Neural progenitor cell (in vitro differentiated cells): Measurements from ENCODE around the gene CTDNEP1. TPM values are rescaled to one million over a fixed set of nuclear protein-coding genes. Genes with fewer than 3 reads are reported as not detected.

ENCODE experiments used
- DNase-seq: peaks from one replicate; pipeline ENCODE4 v3.0.0-alpha.2; 2016; ENCODE audit warnings: low spot score
- H2AFZ ChIP-seq: fragments of 200-600 bp; sonication (generic); replicated peaks from 2 replicates; pipeline ENCODE4 v1.6.1; 2016; ENCODE audit warnings: antibody characterized with exemption
- H3F3A ChIP-seq: fragments of 200-600 bp; sonication (generic); 2 replicates; pipeline ENCODE4 v1.6.1; 2016; ENCODE audit warnings: antibody characterized with exemption, low read depth
- H3K27ac ChIP-seq: fragments of 200-600 bp; sonication (generic); 2 replicates; pipeline ENCODE4 v1.5.1; 2016; ENCODE audit warnings: mild to moderate bottlenecking
- H3K27me3 ChIP-seq: fragments of 200-600 bp; sonication (generic); 2 replicates; pipeline ENCODE4 v1.6.1; 2016; ENCODE audit warnings: mild to moderate bottlenecking, moderate library complexity
- H3K36me3 ChIP-seq: fragments of 200-600 bp; sonication (generic); 2 replicates; pipeline ENCODE4 v1.5.1; 2016
- H3K4me1 ChIP-seq: fragments of 200-600 bp; sonication (generic); 2 replicates; pipeline ENCODE4 v1.6.1; 2016; ENCODE audit warnings: mixed run types
- H3K4me2 ChIP-seq: fragments of 200-600 bp; sonication (generic); 2 replicates; pipeline ENCODE4 v1.6.1; 2016
- H3K4me3 ChIP-seq: fragments of 200-600 bp; sonication (generic); 2 replicates; pipeline ENCODE4 v1.5.1; 2016
- H3K79me2 ChIP-seq: fragments of 200-600 bp; sonication (generic); 2 replicates; pipeline ENCODE4 v1.6.1; 2016; ENCODE audit warnings: low read depth
- H3K9ac ChIP-seq: fragments of 200-600 bp; sonication (generic); 2 replicates; pipeline ENCODE4 v1.6.1; 2016
- H3K9me3 ChIP-seq: fragments of 200-600 bp; sonication (generic); 2 replicates; pipeline ENCODE4 v1.5.1; 2016; ENCODE audit warnings: low read depth
- H4K20me1 ChIP-seq: fragments of 200-600 bp; sonication (generic); 2 replicates; pipeline ENCODE4 v1.6.1; 2016; ENCODE audit warnings: low read depth
- H3K27ac Mint-ChIP-seq: 3 replicates; pipeline ENCODE4 v1.8.0; 2021; ENCODE audit warnings: mixed read lengths
- H3K27me3 Mint-ChIP-seq: 2 replicates; pipeline ENCODE4 v1.8.0; 2022; ENCODE audit warnings: low read depth, mild to moderate bottlenecking, inconsistent platforms, moderate library complexity, mixed read lengths; ENCODE audit not compliant: insufficient read depth
- H3K36me3 Mint-ChIP-seq: 3 replicates; pipeline ENCODE4 v1.8.0; 2021; ENCODE audit warnings: mixed read lengths
- H3K4me1 Mint-ChIP-seq: 3 replicates; pipeline ENCODE4 v1.8.0; 2021; ENCODE audit warnings: mixed read lengths
- H3K4me3 Mint-ChIP-seq: 3 replicates; pipeline ENCODE4 v1.8.0; 2021; ENCODE audit warnings: mild to moderate bottlenecking, moderate library complexity, mixed read lengths
- H3K9me3 Mint-ChIP-seq: 3 replicates; pipeline ENCODE4 v1.8.0; 2020; ENCODE audit warnings: mixed read lengths
- CTCF ChIP-seq: fragments of 200-600 bp; sonication (generic); IDR thresholded peaks from 2 replicates; pipeline ENCODE4 v1.5.1; 2017; ENCODE audit warnings: antibody characterized with exemption, mild to moderate bottlenecking
- EZH2 ChIP-seq: fragments of 200-600 bp; sonication (generic); IDR thresholded peaks from 2 replicates; pipeline ENCODE4 v1.6.1; 2017; ENCODE audit warnings: antibody characterized with exemption, mild to moderate bottlenecking, moderate library complexity
- EZH2phosphoT487 ChIP-seq: fragments of 200-600 bp; sonication (generic); IDR thresholded peaks from 2 replicates; pipeline ENCODE4 v1.6.1; 2017; ENCODE audit warnings: antibody characterized with exemption
- total RNA-seq: library from RNA; depleted of rRNA; stranded (reverse); fragments of >200 nt; gene quantifications from 2 replicates; pipeline ENCODE4 v1.2.3, GENCODE V29; 2015; ENCODE audit warnings: low replicate concordance

The CTDNEP1 gene
- total RNA-seq, 1 donor from 2014 or later: 46.5 TPM

GRCh38 chr17:7256766-7257456 is 5.4 kb upstream of the CTDNEP1 start:
- H3K27ac Mint-ChIP-seq: no peak overlapping the region
- H3K4me3 ChIP-seq: no peak overlapping the region
- peaks cover 3% of the 10 kb centered on the region for H3K36me3 ChIP-seq
- H3K36me3 Mint-ChIP-seq: peaks cover 26% of the 10 kb centered on the region
- no peaks in the 10 kb centered on the region for H3K9me3 ChIP-seq
- H2AFZ ChIP-seq: no peak overlapping the region
- H4K20me1 ChIP-seq: peaks cover 11% of the 10 kb centered on the region
- no peak overlapping the region for H3K4me2 ChIP-seq
- peaks cover 10% of the 10 kb centered on the region for H3K4me1 Mint-ChIP-seq
- DNase-seq: no peak
- H3K27ac ChIP-seq: no peak overlapping the region
- peaks cover 28% of the 10 kb centered on the region for H3F3A ChIP-seq
- TF ChIP-seq CTCF (no peak), EZH2 (no peak), EZH2phosphoT487 (no peak)
- no peaks in the 10 kb centered on the region for H3K9me3 Mint-ChIP-seq
- H3K9ac ChIP-seq: no peak overlapping the region
- H3K4me1 ChIP-seq: peaks cover 5% of the 10 kb centered on the region
- peaks cover 12% of the 10 kb centered on the region for H3K79me2 ChIP-seq
- peaks cover 26% of the 10 kb centered on the region for H3K27me3 Mint-ChIP-seq
- H3K27me3 ChIP-seq: peaks cover 23% of the 10 kb centered on the region
- H3K4me3 Mint-ChIP-seq: peak overlapping the region; percentile 60

DNA sequence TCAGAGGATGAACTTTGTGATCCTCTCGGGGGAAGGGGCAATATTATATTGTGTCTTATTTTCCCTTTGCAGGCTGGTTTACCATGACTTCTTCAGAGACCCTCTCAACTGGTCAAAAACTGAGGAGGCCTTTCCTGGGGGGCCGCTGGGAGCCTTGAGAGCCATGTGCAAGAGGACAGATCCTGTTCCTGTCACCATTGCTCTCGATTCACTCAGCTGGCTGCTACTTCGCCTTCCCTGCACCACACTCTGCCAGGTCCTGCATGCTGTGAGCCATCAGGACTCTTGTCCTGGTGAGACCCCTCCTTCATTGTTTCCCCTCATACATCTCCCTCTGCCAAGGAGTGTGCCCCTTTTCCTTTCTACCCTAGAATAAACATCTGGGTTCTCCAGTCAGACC is 3.0 kb upstream of the CTDNEP1 start:
- TF ChIP-seq CTCF: no peak
- no peak for TF ChIP-seq EZH2
- TF ChIP-seq EZH2phosphoT487: no peak
- peaks cover 28% of the 10 kb centered on the region for H3K36me3 Mint-ChIP-seq
- H3K27ac Mint-ChIP-seq: no peak overlapping the region
- Histone ChIP-seq H3K27me3 (no peaks in the 10 kb centered on the region), H3K4me2 (no peak overlapping the region), H4K20me1 (peaks cover 15% of the 10 kb centered on the region), H2AFZ (no peak overlapping the region), H3K27ac (no peak overlapping the region), H3K79me2 (peaks cover 31% of the 10 kb centered on the region), H3K4me1 (peaks cover 16% of the 10 kb centered on the region), H3K9ac (no peak overlapping the region), H3K4me3 (no peak overlapping the region), H3K9me3 (no peaks in the 10 kb centered on the region), H3K36me3 (peaks cover 3% of the 10 kb centered on the region), H3F3A (peaks cover 18% of the 10 kb centered on the region)
- peak overlapping the region; percentile 18 for H3K4me3 Mint-ChIP-seq
- no peaks in the 10 kb centered on the region for H3K9me3 Mint-ChIP-seq
- H3K27me3 Mint-ChIP-seq: peaks cover 16% of the 10 kb centered on the region
- H3K4me1 Mint-ChIP-seq: peaks cover 24% of the 10 kb centered on the region
- no peak for DNase-seq

DNA sequence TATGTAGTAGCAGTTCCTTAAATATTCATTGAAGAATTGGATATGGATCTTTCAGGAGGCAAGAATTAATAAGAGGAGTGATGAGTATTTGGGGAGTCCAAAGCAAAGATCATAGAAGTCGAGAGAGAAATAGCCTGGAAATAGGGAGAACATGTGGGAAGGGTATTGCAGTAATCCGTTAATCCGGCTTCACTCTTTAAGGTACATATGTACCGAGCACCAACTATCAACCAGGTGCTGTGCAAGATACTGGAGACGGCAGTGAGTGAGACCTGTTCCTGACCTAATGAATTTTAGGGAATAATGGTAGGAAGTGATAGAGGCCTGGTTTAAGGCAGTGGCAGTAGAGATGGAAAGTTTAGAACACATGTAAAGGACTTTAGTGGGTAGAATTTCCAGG is 1.5 kb upstream of the CTDNEP1 start:
- TF ChIP-seq CTCF: no peak
- no peak for TF ChIP-seq EZH2
- TF ChIP-seq EZH2phosphoT487: no peak
- Histone ChIP-seq H3K9me3 (no peaks in the 10 kb centered on the region), H3F3A (peaks cover 18% of the 10 kb centered on the region), H3K4me3 (peak overlapping the region; percentile 61), H3K4me1 (peaks cover 16% of the 10 kb centered on the region), H3K27ac (no peak overlapping the region), H2AFZ (no peak overlapping the region), H3K4me2 (peak overlapping the region; percentile 87), H3K36me3 (peaks cover 3% of the 10 kb centered on the region), H4K20me1 (peaks cover 27% of the 10 kb centered on the region), H3K9ac (peak overlapping the region; percentile 70), H3K79me2 (peaks cover 46% of the 10 kb centered on the region), H3K27me3 (no peaks in the 10 kb centered on the region)
- no peaks in the 10 kb centered on the region for H3K9me3 Mint-ChIP-seq
- H3K4me1 Mint-ChIP-seq: peaks cover 34% of the 10 kb centered on the region
- H3K27me3 Mint-ChIP-seq: peaks cover 12% of the 10 kb centered on the region
- H3K36me3 Mint-ChIP-seq: peaks cover 19% of the 10 kb centered on the region
- H3K27ac Mint-ChIP-seq: no peak overlapping the region
- peak overlapping the region; percentile 89 for H3K4me3 Mint-ChIP-seq
- DNase-seq: no peak
